Left cardiac atrium (tissue), 4 donors: ENCODE results near the gene CEP78. TPM values are rescaled to one million over a fixed set of nuclear protein-coding genes. Genes with fewer than 3 reads are reported as not detected.

Experiments used
- ATAC-seq, 2 donors: fragments of 200-7000 bp; cut with Tn5 transposase; one replicate each; pipeline ENCODE4 v1.9.1; 2020; ENCODE audit warnings: mild to moderate bottlenecking in 2 of 2, moderate library complexity in 2 of 2
- DNase-seq: peaks from one replicate; pipeline ENCODE4 v3.0.0-alpha.2; 2020
- intact Hi-C, 2 donors: fragments of 100-400 bp; cut with DNase I; formaldehyde crosslinking; loops; one replicate each; pipeline versions ENCODE4 v1.14.1 to v1.15.1; 2022 to 2023
- total RNA-seq, 2 donors: library from RNA; stranded (reverse); fragmentation: NEBNext Ultra II Directional; extraction: Animal tissue kit (Norgen Biotek cat#: 25700); gene quantifications; one replicate each; pipeline ENCODE4 v1.2.1, GENCODE V29; 2021
- donor health status: DM: no; HTN: yes; CAD: no.
- donor health status: DM: no; HTN: yes; CAD: no; lungs with severe emphysema.
- donor health status: DM: yes; HTN: yes; CAD: no.
- donor health status: Dilated cardiomyopathy.

CEP78 gene
- total RNA-seq, 2 donors from 2014 or later: 4.6 to 5.8 TPM

DNA sequence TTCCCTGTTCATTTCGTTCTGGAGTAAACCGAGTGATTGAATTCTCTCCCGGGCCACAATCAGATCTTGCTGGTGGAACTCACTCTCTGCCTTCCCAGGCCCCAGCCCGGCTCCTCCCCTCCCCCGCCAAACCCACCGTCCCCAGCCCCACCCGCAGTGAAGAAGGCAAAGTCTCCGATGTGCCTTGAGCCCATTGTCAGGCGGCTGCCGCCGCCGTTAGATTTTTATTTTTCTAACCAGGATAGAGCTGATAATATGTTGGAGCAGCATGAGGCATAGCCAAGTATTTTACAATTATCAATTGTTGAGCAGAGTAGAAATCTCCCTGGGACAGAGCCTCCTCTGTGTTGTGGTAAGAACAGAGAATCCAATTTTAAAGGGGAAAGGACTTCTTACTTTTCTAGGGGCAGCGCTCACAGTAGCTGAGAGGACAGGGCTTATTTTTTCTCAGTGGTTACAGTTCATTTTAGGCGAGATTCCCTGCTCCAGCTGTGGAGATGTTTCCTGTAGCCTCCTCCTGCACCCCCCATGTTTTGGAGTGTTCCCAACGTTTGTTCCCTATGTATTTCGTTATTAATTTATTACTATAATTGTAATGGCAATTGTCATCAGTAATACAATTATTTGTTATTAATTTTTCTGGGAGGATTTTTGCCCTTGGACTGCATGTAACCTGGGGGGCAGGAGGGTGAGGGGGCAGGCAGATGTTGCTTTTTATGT, 62.3 kb downstream of the CEP78 start:
- intact Hi-C loops: no loop called here
- no peak for ATAC-seq
- DNase-seq: no peak

GRCh38 chr9:78300209-78300608, 64.3 kb downstream of the CEP78 start:
- intact Hi-C loops: no loop called here
- no peak for ATAC-seq
- no peak for DNase-seq

DNA sequence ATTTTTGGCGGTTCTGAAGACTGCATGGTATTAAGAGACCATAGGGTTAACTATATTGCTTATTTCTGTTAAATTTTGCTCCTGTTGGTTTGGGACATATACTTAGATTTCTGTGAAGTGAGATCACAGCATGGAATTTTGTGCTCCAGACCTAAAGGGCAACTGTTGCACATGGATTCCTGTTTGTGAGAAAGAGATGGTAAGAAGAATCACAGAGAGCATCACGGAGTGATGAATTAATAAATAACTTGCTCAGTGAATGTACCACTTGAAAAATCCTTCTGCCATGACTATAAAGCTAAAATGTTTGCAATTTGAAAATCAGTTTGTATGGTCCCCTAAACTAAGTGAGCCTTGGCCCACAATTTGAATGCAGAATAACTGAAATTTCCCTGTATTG, 65.6 kb downstream of the CEP78 start:
- intact Hi-C loops: no loop called here
- no peak for DNase-seq
- no peak for ATAC-seq

DNA sequence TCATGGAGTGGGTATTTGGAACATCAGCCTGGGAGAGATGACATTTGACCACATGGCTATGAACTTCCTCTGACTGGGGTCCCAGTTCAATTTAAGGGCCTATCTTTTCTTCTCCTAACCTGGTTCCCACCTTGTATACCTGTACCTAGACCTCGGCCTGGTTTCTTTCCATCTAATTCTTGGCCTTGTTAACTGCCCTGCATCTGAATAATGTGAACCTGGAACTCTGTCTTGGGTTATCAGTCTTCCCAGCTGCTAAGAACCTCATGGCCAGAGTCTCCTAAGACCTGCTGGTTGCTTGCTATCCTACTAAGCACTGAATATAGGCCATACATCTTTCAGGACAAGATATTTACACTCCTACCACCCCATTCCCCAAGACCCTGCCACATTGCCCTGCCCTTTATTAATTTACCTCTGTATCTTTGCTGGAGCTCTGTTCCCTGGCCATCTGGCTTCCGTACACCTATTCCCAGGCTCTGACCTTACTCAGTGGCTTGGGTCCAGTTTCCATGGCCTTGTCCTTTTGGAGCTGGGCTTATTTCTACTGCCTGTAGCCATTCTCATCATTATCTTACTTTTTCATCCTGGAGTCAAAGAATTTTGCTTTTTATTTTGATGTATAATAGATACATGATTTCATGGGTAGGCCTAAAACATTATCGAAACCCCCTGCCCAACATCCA, 67.6 kb downstream of the CEP78 start:
- DNase-seq: no peak
- ATAC-seq: no peak
- intact Hi-C loops: no loop called here

- intact Hi-C loops: no loop called here
- ATAC-seq: no peak
- no peak for DNase-seq
Measured at GRCh38 chr9:78304357-78304756, 68.5 kb downstream of the CEP78 start.

DNA sequence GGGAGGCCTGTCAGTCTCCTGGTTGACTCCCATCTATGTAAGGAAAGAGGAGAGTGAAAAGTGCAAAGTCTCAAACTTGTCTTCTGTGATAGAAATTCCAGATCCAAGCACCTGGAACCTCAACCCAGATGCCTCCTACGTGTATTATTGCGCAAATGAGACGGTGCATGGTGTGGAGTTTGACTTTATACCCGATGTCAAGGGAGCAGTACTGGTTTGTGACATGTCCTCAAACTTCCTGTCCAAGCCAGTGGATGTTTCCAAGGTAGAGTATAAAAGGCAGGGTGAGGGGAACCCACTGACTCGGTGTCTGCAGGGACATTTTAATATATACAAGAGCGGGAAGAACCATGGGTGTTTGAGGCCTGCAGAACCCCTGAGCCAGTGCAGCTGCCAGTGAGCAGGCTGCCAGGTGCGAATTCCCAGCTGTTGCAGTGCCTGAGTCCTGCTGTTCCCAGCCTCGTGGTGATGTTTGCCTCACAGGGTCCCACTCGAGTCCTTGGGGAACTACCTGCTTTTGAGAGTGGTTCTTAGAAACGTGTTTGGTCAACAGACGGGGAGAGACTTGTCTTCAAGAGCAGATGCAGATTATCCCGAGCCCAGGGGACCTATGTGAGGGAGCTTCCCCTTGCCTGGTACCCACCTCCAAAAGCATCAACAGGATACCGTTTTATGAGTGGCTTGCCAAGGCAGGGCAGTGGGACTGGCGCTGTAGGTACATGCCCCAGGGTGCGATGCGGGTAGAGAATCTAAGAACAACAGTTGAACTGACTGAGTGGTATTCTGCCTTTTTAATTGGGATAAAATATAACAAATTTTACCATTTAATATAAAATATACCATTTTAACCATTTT, 70.6 kb downstream of the CEP78 start:
- no peak for ATAC-seq
- intact Hi-C loops: no loop called here
- DNase-seq: no peak

- ATAC-seq: no peak
- DNase-seq: no peak
- intact Hi-C loops: no loop called here
Measured at GRCh38 chr9:78307360-78307759, 71.5 kb downstream of the CEP78 start.

DNA sequence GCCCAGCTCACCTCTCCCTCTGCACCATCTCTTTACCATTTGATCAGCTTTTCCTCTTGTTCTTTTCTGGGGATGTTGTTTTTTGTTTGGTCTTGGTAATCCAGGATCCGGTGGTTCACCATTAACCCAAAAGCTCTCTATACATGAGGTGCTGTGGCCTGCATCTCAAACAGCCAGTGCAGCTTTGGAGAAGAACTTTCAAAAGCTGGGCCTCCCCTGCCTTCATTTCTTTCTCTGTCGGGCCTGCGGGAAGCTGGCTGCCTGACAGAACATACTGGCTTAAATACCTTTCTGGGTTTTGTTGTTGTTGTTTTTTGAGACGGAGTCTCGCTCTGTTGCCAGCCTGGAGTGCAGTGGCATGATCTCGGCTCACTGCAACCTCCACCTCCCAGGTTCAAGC, 73.2 kb downstream of the CEP78 start:
- ATAC-seq: no peak
- DNase-seq: no peak
- intact Hi-C loops: no loop called here

DNA sequence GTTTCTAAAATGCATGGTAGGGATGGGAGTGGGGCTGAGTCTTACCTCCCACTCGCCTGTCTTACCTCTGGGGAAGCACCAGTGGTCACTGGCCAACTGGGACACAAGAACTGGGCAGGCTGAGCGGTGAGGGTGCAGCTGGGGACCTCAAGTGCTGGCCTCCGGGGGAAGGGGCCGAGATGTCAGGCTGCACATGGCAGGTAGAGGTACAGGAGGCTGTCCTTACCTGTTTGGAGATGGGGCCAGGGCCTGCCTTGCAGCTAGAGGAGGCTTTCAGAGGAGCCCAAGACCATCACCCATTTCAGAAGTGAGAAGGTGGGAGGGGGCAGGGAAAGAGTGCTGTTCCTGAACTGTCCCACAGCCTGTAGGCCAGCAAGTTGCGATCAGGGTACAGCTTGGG, 75.2 kb downstream of the CEP78 start:
- intact Hi-C loops: no loop called here
- no peak for DNase-seq
- ATAC-seq: no peak

DNA sequence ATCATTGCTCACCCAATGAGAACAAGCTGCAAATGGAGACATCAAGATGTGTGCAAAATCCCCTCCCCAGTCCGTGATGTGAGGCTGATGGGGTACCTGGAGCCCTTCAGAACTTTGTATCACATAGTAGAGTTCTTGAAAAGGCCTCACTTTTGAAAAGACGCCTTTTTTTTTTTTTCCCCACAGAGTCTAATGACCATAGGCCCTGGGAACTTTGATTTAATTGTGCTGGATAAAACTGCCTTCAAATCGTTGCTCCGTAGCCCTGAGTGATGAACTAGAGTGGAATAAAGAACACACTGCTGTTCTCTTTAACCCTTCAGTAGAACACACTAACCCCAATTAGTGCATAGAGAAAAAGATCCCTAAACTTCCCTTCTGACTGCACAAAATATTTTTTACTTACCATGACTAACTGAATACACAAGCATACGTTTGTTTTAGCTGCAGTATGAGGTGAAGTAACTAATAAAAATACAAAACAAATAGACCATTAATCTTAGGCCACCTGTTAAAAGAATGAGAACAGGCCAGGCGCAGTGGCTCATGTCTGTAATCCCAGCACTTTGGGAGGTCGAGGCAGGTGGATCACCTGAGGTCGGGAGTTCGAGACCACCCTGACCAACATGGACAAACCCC, 76.1 kb downstream of the CEP78 start:
- intact Hi-C loops: no loop called here
- ATAC-seq (no peak), DNase-seq (no peak)

- no peak for DNase-seq
- intact Hi-C loops: no loop called here
- no peak for ATAC-seq
Measured at GRCh38 chr9:78314550-78314949, 78.7 kb downstream of the CEP78 start.

DNA sequence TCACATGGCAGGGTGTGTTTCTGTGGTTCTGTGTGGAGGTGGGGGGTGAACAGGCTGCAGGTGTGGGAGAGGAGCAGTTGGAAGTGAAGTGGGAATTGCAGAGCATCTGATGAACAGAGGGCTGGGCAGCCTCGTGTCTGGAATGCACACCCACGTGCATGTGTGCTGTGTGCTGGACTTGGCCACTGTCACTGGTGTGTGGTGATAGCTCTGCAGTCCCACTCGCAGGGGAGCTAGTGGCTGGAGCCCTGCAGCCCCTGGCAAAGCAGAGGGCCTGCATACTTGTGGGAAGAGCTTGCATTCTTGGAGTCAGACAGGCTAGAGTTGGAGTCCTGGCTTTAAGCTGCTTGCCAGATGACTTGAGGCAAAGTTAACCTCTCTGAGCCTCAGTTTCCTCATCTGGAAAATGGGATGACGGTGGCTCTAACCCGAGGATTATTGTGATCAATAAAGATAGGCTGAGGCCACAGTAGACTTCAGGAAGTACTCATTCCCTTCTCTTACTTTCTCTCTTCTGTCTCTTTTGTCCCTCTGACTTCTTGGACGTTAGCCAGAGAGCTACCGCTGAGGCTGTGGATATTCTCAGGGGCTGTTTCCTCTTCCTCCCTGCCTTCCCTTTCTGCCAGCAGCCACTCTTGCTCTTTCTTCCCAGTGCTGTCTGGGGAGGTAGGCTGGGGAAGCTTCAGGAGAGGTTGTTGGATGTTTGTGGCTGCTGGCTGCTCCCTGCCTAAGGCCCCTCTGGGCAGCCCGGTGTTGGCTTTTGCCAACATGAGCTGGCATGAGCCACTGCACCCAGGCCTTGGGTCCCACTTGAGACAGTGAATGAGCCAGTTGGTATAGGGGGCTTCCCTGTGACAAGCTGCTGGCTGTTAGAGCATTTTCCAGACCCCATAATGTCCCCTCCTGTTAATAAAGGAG, 79.3 kb downstream of the CEP78 start:
- intact Hi-C loops: no loop called here
- ATAC-seq: peak in 1 of 2 donors; percentile 28
- no peak for DNase-seq

DNA sequence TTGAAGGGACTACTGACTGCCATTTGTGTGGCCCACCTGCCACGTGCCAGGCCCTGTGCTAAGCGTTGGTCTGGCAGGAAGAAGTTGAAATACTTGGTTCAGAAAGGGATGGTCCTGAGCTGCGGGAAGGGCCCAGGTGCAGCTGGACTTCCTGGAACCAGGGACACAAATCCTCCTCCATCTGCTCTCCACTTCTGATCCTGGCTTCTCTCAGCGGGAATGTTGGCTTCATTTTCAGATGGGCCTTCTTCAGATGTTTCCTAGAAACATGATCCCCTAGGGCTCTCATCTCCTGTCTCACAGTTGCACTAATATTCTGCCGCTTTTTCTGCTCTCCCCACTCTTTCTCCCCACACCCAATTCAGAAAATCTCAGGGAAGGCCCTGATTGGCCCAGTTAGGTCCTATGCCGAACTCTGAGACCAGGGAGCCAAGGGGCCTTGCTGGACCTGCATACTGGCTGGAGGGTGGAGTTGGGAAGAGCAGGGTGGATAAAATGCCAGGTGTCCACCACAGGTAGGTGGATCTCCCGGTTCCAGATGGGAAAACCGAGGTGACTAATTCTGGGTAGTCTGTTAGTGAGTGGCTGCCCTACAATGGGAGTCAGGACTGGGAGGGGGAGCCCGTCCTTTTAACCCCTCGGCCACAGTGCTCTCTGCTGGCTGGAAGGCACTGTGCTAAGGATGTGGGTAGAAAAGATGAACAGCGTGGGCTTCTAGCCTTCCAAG, 80.5 kb downstream of the CEP78 start:
- DNase-seq: no peak
- intact Hi-C loops: no loop called here

GRCh38 chr9:78319197-78320029, 83.5 kb downstream of the CEP78 start:
- ATAC-seq (peak in 1 of 2 donors; percentile 65), DNase-seq (no peak)
- intact Hi-C loops: no loop called here

More for the DNA sequence above, 80.5 kb downstream of the CEP78 start:
- ATAC-seq: no peak

GRCh38 chr9:78320030-78320693, 84.3 kb downstream of the CEP78 start:
- no peak for DNase-seq

DNA sequence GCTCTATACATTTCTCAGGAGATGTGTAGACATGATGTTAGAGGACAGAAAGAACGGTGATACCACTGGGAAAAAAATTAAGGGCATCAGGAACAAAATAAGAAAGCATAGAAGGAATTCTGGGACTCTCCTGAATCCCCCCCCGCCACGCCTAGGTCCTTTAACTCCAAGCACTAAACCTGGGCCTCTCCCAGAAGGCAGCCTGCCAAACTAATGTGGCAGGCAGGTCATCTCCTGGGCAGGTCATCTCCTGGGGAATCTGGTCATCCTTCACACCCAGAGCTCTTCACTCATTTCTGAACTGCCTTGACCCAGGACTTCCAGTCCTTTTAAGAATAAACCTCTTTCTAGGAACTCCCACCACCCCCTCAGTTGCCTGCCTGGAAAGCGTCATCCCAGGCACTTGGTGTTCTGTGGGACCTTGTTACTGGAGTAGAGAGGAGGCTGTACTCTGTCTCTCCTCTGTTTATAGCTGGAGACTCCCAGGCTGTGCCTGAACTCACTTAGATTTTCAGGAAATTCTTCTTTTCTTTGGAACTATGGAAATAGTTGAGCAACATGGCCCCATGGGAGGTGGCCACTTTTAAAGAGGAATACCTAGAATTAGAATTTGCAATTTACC, 85.1 kb downstream of the CEP78 start:
- intact Hi-C loops: no loop called here
- DNase-seq (no peak), ATAC-seq (peak in 1 of 2 donors; percentile 50)

More at GRCh38 chr9:78320030-78320693, 84.3 kb downstream of the CEP78 start:
- intact Hi-C loops: no loop called here
- no peak for ATAC-seq
